Ectodermal cell (in vitro differentiated cells): ENCODE data around the gene IL36RN.

Experiments
- H3K27ac ChIP-seq: 2 replicates; pipeline ENCODE4 v1.7.0; 2013; ENCODE audit warnings: mild to moderate bottlenecking, low read depth, low read length; ENCODE audit not compliant: insufficient read depth, poor library complexity, severe bottlenecking
- H3K27me3 ChIP-seq: 2 replicates; pipeline ENCODE4 v1.7.0; 2013; ENCODE audit warnings: mild to moderate bottlenecking, low read length; ENCODE audit not compliant: insufficient read depth, control insufficient read depth, poor library complexity, severe bottlenecking
- H3K36me3 ChIP-seq: one replicate; pipeline ENCODE4 v1.7.0; 2013; ENCODE audit warnings: low read length; ENCODE audit not compliant: control insufficient read depth, insufficient read depth
- H3K4me1 ChIP-seq: one replicate; pipeline ENCODE4 v1.7.0; 2013; ENCODE audit warnings: low read length; ENCODE audit not compliant: control insufficient read depth, insufficient read depth
- H3K4me3 ChIP-seq: 2 replicates; pipeline ENCODE4 v1.7.0; 2013; ENCODE audit warnings: low read depth, low read length, control low read depth; ENCODE audit not compliant: insufficient read depth
- H3K9me3 ChIP-seq: 2 replicates; pipeline ENCODE4 v1.7.0; 2013; ENCODE audit warnings: mild to moderate bottlenecking, low read length, moderate library complexity; ENCODE audit not compliant: control insufficient read depth
- WGBS, 2 experiments: methylation state at CpG; one replicate each; pipeline ENCODE4 v1.1.7; 2013; ENCODE audit warnings: missing lambda C conversion rate in 2 of 2; 5-methylcytosine and 5-hydroxymethylcytosine counted together

Gene IL36RN

GRCh38 chr2:113081488-113082210 lies 22.7 kb downstream of the IL36RN start:
- 88 to 89% methylated on average over 2 of the region's 2 CpGs for WGBS, 2 experiments
- H3K27ac ChIP-seq = no peak overlapping the region
- H3K4me3 ChIP-seq = no peak overlapping the region
- no peaks in the 10 kb centered on the region for H3K4me1 ChIP-seq
- no peaks in the 10 kb centered on the region for H3K27me3 ChIP-seq
- H3K9me3 ChIP-seq = no peaks in the 10 kb centered on the region
- H3K36me3 ChIP-seq = no peaks in the 10 kb centered on the region

- WGBS, 2 experiments = 90 to 92% methylated on average over 8 of the region's 8 CpGs
- H3K9me3 ChIP-seq = no peaks in the 10 kb centered on the region
- H3K36me3 ChIP-seq = no peaks in the 10 kb centered on the region
- no peaks in the 10 kb centered on the region for H3K4me1 ChIP-seq
- H3K4me3 ChIP-seq = no peak overlapping the region
- H3K27ac ChIP-seq = no peak overlapping the region
- no peaks in the 10 kb centered on the region for H3K27me3 ChIP-seq
These were observed 24.3 kb downstream of the IL36RN start for GRCh38 chr2:113083296-113083695.

DNA sequence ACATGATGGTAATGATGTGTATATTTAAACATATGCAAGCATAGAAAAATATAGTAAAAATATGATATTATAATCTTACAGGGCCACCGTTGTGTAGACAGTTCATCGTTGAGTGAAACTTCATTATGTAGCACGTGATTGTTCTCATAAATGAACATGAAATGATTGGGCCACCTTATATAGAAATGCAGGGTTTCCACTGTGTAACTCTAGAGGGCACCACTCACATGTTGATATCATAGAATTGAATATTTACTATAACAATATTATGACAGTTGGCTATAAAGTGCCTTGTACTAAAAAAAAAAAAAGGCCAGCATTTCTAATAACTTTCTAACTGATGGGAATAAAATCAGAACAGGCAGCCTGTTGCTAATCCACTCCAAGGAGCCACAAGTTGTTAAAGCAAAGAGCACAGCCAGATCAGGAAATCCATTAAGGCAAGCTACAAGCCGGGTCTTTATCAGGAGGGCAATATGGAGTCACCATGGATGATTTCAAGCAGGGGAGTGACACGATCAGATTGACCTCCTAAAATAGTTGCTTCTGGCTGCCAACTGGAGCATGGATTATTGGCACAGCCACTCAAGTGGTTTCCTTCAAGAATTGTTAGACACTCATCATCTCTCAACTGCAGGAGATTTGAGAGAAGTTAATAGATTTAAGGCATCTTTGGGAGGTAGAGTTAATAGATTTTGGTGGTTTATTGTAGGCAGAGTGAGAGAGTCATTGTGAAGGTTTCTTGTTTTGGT lies 25.4 kb downstream of the IL36RN start:
- Histone ChIP-seq H3K36me3 (no peaks in the 10 kb centered on the region), H3K9me3 (no peaks in the 10 kb centered on the region), H3K4me3 (no peak overlapping the region), H3K4me1 (no peaks in the 10 kb centered on the region), H3K27ac (no peak overlapping the region), H3K27me3 (no peaks in the 10 kb centered on the region)
- WGBS, 2 experiments = 73 to 80% methylated on average over 5 of the region's 5 CpGs

DNA sequence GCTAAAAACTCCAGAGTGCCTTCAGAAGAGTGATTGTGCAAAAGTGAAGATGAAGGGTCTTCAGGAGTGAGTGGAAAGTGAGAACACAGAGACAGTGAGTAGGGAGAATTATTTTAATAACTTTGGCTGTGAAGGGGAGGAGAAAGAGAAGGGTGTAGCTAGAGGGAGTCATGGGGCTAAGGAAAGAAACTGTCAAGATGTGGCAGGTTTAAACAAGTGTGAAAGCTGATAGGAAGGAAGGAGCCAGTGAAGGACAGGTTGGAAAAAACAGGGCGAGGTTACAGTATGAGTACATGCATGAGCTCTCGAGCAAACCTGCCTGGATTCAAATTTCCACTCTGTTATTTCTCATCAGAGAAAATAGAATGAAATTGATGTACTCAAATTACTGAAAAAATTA lies 26.5 kb downstream of the IL36RN start:
- no peaks in the 10 kb centered on the region for H3K27me3 ChIP-seq
- no peak overlapping the region for H3K27ac ChIP-seq
- no peaks in the 10 kb centered on the region for H3K4me1 ChIP-seq
- no peaks in the 10 kb centered on the region for H3K36me3 ChIP-seq
- WGBS, 2 experiments = 87 to 95% methylated on average over 2 of the region's 2 CpGs
- no peaks in the 10 kb centered on the region for H3K9me3 ChIP-seq
- no peak overlapping the region for H3K4me3 ChIP-seq

DNA sequence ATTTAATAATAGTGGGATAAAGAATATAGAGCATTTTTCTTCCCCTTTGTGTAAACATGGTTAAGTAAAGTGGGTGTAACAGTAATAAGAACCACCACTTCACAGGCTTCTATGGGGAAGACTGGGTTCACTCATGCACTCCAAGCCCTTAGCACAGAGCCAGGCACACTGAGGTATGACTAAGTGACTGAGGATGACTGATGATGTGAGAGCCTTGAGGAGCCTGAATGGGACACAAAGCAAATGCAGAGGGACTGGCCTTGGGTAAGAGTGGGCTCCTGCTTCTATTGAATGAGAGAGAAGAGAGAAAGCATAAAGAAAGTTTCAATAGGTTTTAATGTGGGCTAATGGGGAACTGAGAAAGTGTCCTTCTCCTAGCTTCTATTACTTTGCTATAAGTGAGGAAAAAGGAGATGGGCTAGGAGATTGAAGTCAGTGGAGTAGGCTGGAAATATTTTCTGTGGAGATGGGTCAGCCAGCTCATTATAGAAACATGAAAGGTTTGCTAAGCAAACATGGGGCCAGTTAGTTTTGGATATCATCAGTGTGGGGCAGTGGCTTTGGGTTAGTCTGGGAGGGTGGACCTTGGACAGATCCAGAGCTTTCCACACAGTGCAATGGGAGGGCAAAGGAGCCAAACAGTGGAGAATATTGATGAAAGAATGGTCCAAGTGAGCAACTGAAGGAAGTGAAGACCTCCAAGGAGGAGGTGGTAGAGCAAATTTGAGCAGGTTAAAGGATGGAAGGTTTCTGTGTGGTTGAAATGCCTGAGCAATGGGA lies 29.4 kb downstream of the IL36RN start:
- no peak overlapping the region for H3K4me3 ChIP-seq
- no peak overlapping the region for H3K27ac ChIP-seq
- no peaks in the 10 kb centered on the region for H3K36me3 ChIP-seq
- H3K9me3 ChIP-seq = no peaks in the 10 kb centered on the region
- peaks cover 3% of the 10 kb centered on the region for H3K27me3 ChIP-seq
- H3K4me1 ChIP-seq = no peaks in the 10 kb centered on the region

- H3K9me3 ChIP-seq = no peaks in the 10 kb centered on the region
- no peak overlapping the region for H3K27ac ChIP-seq
- no peak overlapping the region for H3K4me3 ChIP-seq
- H3K27me3 ChIP-seq = peaks cover 3% of the 10 kb centered on the region
- no peaks in the 10 kb centered on the region for H3K36me3 ChIP-seq
- no peaks in the 10 kb centered on the region for H3K4me1 ChIP-seq
These were observed 30.9 kb downstream of the IL36RN start for GRCh38 chr2:113089916-113090315.

DNA sequence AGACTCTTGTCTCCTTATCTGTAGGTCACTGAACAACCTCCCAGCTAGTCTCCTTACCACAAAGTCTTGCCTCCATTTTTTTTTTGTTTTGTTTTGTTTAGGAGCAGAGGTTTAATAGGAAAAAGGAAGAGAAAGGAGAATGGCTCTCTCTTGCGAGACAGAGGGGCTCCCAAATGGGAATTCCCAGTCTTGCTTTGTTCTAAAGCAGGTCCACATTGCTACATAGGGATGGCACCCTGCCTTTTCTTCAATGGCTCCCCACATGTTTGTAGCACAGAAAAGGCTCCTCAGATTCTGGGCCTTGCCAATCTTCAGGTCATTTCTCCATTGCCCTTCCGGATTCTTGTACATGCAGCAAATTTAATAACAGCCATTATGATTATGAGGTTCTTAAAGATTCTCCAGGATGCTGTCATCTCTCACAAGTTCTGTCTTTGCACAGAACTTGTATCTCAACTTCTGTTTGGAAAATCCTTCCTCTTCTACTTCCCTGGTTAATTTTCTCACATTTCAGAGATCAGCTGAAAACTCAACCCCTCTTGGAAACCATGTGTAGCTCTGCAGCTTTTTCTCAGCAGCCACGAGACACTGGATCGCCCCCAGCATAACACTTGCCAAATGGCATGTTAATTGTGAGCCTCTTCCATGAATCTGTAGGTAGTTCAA lies 32.4 kb downstream of the IL36RN start:
- H3K4me1 ChIP-seq = no peaks in the 10 kb centered on the region
- H3K36me3 ChIP-seq = no peaks in the 10 kb centered on the region
- no peak overlapping the region for H3K4me3 ChIP-seq
- WGBS, 2 experiments = 91 to 92% methylated on average over 4 of the region's 4 CpGs
- H3K9me3 ChIP-seq = no peaks in the 10 kb centered on the region
- no peak overlapping the region for H3K27ac ChIP-seq
- peaks cover 3% of the 10 kb centered on the region for H3K27me3 ChIP-seq

DNA sequence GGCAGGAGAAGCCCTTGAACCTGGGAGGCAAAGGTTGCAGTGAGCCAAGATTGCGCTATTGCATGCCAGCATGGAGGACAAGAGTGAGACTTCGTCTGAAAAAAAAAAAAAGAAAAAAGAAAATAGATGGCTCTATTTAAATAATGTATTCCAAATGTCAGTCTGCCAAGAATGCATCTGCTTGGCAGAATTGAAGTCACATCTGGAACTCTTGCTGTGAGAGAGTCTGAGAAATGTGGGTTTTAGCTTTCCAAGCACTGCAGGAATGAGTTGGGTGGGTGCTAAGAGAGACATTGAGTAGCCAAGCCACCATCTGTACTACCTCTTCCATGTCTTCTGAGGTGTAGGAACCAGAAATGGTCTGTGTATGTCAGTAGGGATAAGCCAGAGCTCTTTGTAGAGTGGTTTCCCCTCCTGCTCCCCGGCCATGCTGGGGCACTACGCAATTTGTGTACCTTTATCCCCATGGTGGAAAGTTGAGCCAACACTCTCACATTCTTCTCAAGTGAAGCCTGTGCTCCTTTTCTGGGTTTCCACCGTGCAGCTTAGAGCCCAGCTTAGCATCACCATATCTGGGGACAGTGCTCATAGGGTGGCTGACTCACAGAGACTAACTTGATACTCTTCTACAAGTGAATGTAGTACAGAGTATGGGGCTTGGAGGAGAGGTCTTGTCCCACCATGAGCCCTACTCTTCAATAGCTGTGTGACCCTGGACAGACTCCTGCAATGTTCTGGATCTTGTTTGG lies 34.0 kb downstream of the IL36RN start:
- 88% methylated on average over 5 of the region's 5 CpGs for WGBS, 2 experiments
- no peaks in the 10 kb centered on the region for H3K36me3 ChIP-seq
- peaks cover 2% of the 10 kb centered on the region for H3K9me3 ChIP-seq
- peaks cover 3% of the 10 kb centered on the region for H3K27me3 ChIP-seq
- no peaks in the 10 kb centered on the region for H3K4me1 ChIP-seq
- H3K27ac ChIP-seq = no peak overlapping the region
- H3K4me3 ChIP-seq = no peak overlapping the region

GRCh38 chr2:113093613-113093977 lies 34.6 kb downstream of the IL36RN start:
- H3K9me3 ChIP-seq = peaks cover 2% of the 10 kb centered on the region
- no peak overlapping the region for H3K4me3 ChIP-seq
- H3K4me1 ChIP-seq = no peaks in the 10 kb centered on the region
- no peak overlapping the region for H3K27ac ChIP-seq
- 89 to 91% methylated on average over 2 of the region's 2 CpGs for WGBS, 2 experiments
- H3K36me3 ChIP-seq = no peaks in the 10 kb centered on the region
- peaks cover 3% of the 10 kb centered on the region for H3K27me3 ChIP-seq
